ENCODE measurements around the gene PIH1D1.

Gene PIH1D1

DNA sequence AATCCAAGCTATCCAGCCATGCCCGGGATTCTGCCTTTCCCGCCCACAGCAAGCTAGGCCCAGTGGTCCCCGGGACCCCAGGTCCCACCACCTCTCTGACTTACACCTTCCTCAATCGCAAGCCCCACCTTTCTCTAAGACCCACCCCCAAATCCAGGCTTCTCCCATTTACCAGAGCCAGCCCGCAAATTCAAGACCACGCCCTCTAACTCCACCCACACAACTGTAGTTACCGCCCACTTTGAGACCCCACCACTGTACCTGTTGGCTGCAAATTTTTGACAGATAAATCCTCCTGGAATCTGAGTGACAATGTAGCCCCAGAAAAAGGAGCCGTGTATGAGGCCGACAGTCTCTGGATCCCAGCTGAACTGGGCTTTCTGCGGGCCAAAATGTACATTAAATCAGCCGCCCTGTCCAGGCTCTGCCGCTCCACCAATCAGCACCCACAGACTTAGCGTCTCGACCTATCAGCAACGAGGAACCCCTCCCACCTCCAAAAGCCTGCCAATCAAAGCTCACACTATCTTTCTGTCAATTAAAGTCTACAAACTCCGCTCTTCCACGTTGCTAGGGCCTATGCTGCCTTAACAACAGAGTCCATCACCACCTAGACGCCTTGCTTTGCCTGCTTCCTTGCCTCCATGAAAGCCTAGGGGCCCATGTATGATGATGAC is 16.6 kb downstream of the PIH1D1 start:
- no peak for DNase-seq (ENCODE audit: low read depth)

DNA sequence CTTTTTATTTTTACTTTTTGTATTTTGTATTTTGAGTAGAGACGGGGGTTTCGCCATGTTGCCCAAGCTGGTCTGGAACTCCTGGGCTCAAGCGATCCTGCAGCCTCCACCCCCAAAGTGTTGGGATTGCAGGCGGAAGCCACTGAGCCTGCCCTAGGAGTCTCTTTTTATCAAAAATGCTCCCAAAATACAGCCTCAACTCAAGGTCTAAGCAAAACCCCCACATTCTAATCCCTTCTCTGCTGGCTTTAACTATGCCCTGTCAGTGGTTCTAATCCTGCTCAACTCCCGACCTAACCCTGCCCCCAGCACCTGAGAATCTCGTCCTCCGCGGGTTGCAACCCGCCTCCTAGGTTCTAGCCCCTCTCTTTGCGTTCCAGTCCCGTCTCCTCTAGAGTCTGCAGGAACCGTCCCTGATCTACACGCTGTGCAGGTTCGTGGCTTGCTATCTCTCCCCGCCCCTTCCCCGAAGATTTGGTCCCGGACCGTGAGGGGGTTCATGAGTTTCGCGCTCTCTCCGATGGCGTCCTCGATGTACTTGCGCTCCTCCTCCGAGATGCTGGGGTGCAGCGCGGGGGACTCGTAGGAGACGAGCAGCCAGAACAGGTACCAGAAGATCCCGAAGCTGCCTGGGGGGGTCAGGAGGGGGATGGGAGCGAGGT is 18.2 kb downstream of the PIH1D1 start:
- no peak for DNase-seq (ENCODE audit: low read depth)

DNA sequence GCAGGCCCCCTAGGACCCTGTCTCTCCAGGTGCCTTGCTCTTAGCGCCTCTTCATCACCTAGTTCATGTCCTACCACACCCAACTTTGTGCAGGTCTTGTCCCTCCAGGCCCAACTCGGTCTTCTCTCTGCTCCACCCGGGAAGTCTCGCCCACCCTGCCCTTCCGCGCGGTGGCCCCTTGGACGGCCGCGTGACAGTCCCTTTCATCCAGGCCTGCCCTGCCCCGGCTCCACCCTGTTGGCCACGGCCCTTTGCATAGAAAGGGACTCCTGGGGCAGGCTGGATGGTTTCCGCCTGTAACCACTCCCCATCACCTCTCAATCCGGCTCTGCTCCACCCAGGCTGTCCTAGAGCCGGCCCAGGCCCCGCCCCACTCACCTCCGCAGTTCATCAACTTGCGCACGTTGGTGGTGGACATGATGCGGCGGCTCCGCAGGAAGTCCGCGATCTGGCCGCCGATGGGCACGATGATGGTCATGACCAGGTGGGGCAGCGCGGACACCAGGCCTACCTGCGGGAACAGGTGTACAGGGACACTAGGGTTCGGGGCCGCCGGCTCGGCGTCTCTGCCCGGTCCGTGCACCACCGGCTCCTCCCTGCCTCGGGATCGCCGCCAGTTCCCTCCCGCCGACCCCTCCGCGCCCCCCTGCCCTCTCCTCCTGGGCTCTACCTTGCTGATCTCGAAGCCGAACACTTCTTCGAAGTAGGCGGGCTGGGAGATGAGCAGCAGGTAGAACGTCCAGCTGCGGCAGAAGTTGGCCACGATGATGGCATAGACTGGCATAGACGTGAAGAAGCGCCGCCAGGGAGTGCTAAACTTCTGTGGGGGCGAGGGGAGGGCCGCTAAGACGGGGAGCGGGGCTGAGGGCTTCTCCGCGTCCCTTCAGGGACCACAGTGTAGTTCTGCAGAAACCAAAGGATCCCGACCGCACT is 19.2 kb downstream of the PIH1D1 start:
- no peak for DNase-seq (ENCODE audit: low read depth)

DNA sequence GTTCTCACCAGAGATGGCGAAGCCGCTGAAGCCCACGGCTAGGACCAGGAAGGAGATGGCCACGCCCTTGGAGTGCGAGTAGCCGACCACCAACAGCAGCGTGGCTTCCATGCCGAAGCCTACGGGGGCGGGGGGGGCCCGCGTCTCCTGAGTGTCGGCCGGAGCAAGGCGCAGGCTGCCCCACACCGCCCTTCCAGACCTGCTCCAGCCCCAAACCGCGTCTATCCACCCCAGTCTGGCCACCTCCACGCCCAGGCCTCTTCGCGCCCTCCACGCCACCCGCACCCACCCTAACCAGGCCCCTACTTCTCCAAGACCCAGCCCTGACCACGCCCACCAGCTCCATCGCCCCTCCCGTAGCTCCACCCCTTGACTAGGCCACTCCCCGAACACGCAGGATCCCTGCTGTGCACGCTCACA is 20.3 kb downstream of the PIH1D1 start:
- DNase-seq (ENCODE audit: low read depth), result no peak

DNA sequence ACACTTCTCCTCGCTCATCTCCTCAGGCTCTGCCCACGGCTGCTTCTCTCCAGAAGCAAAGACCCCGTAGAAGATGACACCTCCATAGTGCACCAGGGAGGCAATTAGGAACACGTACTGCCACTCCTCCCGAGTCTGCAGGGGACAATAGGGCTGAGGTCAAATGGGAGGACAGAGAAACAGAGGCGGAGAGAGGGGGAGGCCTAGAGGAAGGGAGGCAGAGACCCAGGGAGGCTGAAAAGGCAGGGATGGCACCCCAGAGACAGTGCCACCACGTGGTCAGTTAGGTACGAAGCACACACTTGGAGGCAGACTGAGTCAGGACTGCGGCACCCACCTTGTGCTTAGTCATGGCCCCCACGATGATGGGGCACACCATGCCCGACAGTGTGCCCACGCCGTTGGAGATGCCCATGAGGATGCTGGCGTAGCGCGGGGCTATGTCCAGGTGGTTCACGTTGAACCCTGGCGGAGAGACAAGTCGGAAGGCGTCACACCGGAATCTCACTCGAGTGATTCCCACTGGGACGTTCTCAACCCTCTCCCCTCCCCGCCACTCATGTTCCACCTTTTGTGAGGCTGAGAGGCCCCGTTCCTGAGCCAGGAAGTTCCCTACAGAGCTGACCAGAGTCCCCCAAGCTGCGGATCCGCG is 20.8 kb downstream of the PIH1D1 start:
- DNase-seq (ENCODE audit: low read depth), result no peak

DNA sequence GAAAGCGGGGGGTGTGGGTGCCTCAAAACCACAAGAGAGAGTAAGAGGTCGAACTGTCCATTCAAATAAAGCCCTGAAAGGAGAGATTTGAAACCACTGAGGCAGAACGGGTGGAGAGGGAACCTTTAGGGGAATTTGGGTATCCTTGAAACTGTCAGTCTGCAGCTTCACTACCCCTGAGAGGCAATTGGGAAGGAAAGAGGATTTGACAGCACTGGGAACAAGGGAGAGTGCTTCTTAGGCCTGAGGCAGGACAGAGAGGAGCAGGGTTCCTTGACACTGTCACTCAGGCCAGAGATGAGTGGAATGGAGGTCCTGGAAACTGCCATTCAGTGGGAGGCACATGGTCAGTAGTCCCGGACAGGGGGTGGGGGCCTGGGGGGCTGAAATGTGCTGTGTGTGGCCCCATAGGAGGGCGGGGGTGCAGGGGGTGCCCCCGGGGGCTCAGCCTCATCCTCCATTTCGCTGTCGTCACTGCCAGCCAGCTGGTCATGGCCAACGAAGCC is 21.4 kb downstream of the PIH1D1 start:
- DNase-seq (ENCODE audit: low read depth), result no peak

DNA sequence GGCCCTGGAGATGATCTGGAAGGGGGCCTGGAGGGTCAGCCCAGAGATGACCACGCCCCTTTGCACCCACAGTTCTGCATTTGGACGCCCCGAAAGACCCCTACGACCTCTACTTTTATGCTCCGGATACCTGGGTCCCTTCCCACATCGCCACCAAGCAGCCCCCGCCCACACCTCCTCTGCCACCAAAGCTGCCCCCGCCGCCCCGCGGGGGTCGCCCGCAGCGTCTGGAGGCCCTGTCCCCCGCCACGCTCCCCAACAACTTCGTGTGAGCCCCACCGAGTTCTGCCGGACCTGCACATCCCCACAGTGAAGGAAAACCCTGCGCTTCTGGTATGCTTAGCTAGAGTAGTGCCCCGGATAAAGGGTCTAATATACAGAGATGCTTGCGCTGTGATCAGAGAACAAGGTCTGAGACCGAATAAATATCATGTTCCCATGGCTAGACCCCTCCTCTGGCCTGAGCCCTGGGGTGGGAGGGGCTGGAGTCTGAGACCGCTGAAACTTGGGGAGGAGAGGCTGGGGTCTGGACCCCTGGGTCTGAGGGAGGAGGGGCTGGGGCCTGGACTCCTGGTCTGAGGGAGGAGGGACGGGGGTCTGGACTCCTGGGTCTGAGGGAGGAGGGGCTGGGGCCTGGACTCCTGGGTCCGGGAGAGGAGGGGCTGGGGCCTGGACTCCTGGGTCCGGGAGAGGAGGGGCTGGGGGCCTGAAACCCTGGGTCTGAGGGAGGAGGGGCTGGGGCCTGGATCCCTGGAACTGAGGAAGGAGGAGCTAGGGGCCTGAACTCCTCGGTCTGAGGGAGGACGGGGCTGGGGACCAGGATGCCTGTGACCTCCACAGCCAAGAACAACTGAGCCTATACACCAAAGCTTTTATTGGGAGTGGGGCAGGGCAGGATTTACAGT is 22.8 kb downstream of the PIH1D1 start:
- DNase-seq (ENCODE audit: low read depth), result no peak

DNA sequence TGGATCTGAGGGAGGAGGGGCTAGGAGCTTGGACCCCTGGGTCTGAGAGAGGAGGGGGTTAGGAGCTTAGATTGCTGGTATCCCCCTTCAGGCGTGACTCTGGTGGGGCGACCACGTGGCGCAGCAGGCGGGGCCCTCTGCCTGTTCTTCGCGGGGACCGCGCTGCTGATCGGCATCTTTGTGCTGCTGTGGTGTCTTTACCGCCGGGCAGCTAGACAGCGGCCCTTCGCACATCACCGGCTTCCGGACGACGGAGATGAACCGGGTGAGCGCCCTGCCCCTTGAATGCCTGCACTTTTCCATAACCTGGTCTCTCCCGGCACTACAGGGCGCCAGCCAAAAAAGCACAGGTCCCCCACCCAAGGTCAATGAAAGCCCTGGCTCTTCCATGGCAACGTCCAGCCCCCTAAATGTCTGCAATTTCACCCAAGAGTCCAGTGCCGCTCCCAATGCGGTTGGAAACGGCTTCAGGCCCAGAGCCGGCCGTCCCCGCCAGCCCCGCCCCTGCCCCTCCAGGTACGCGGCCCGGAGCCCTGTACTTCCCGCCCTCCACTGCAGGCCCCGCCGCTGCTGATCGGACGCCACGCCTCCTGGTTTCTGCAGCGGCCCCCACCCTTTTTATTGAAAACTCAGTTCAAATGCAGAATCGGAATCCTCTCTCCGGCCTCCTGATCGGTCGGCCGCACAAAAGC is 23.6 kb downstream of the PIH1D1 start:
- no peak for DNase-seq (ENCODE audit: low read depth)

DNA sequence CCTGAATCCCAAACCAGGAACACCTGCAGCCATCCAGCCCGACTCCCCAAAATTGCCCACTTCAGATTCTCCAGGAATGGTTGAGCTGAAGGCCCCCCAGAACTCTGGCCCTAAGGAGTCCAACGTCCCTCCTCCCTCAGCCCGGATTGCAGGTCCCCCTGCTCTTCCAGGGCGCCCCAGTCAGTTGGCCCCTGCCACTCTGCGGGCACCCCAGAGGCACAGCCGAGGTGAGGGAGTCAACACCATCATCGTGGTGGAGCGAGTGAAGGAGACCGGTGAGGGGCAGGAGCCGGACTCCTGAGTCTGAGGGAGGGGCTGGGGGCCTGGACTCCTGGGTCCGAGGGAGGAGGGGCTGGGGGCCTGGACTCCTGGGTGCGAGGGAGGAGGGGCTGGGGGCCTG is 24.3 kb downstream of the PIH1D1 start:
- no peak for DNase-seq (ENCODE audit: low read depth)

DNA sequence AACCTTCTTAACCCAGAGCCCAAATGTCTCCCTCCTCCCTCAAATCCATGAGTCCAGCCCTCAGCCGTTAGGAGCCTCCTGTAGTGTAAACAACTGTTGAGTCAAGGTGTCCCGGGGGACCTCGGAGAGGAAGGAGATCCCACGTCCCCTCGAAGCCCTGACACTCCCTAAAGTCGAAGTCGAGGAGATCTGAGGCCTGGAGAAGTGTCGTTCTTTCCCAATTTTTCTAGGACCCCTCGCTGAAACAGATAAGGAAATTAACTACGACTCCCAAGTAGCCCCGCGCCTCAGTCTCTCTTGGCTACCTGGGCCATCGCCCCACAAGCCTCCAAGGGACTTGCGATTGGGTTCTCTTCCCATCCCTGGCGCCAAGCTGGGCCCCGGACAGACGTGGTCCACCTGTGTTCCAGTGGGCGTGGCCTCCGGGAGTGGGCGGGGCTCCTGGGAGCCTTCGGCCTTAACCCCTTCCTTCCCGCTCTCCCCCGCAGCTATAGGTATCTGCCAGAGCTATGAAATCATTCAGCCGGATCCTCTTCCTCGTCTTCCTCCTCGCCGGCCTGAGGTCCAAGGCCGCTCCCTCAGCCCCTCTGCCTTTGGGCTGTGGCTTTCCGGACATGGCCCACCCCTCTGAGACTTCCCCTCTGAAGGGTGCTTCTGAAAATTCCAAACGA is 25.6 kb downstream of the PIH1D1 start:
- DNase-seq (ENCODE audit: low read depth), result no peak

DNA sequence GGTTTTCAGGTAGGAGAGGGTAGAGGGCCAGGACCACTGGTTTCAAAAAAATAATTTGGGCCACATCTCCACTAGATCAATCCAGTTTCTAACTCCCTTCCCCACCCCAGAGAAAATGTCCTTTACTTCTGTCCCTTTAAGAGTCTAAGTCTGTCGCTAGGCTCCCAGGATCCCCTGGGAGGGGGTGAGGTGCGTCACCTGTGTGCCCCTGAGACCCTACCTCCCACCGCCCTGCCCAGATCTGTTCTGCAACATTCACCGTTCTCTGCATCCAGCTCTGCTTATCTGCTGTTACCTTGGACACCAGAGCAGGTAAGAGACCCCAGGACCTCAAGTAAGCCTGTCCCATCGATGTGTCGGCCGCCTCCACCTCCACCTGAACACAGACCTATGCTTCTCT is 26.4 kb downstream of the PIH1D1 start, which contains the start of gene GFY:
Gene GFY, plus strand, starts transcription at position 211 of the 400 bp plus-strand sequence. CDS start 1,043 bp downstream, outside the sequence.
- no peak for DNase-seq (ENCODE audit: low read depth)

DNA sequence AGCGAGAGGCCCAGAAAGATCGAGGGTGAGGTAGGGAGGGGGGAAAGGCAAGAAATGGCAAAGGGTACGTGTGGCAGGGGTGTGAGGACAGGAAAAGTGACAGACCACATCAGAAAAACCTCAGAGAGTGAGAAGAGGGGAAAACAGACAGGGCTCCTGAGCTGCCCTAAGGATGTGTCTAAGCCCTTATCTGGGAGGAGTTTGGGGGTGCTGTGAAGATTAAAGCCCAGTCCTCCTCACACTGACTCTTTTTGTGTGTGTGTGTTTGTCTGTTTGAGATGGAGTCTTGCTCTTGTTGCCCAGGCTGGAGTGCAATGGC is 27.7 kb downstream of the PIH1D1 start:
- no peak for DNase-seq (ENCODE audit: low read depth)

DNA sequence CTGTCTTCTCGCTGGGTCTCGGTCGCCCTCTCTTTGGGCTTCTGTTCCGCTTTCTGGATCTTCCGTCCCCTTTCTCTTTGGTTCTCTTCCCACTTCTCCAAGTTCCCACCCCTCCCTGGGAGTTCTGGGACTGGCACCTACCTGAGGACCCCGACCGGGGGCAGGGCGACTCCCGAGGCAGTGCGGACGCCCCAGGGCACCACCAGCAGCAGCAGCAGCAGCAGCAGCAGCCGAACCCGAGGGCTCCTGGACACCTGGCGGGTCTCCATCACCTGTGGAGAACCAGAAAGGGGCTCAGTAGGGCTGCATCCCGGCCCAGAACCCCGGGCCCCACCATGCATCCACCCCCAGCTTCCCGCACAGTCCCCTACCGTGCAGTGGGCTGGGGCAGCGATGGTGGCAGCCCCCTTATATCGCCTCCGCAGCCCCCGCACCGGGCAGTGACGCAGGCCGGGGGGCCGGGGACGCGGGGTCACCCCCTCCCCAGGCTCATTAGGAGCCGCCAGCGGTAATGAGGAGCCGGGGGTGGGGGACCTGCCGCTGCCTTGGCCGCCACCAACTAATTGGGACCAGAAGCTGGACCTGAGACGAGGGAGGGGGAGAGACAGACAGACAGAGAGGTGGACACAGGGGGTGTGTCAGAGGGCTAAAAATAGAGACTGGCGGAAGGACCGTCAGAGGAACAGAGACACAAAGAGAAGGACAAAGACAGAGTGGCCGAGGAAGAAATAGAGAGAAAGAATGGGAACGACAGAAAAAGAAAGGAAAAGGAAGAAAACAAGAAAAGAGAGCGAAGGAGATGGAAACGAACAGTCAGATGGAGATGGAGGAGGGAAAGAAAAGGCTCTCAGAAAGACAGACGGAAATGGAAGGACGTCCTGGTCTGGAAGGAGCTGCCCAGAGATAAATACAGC is 28.3 kb downstream of the PIH1D1 start, which contains the start of gene PTH2:
Gene PTH2, minus strand, starts transcription at position 371 of the 914 bp plus-strand sequence. Its CDS starts 102 bp downstream, at position 269.
- DNase-seq (ENCODE audit: low read depth), result no peak

DNA sequence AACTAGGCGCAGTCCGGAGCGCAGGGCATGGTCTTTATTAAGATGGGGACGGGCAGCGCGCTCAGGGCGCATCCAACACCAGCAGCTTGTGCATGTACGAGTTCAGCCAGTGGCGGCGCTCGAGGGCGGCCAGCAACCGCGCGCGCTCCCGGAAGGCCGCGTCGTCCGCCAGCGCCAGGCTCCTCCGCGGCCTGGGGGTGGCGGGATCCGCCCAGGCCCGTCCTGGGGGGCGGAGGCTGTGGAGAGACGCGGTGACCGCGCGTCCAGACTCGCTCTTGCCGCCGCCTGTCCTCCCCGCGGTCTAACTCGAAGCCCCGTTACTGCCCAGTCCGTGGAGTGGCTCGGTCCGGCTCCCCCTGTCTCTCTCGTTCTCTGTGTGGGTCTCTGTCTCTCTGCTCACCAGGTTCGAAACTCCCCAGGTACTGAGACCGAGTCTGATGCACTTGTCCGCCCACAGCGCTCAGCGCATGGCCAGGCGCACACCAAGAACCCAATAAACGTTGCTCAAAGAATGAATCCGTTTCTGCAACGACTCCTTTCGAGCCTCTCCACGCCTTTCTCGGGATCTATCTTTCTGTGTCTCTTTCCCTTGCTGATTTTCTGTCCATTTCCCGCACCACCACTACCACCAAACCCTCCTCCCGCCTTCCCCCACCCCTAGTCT is 29.1 kb downstream of the PIH1D1 start:
- DNase-seq (ENCODE audit: low read depth), result no peak

DNA sequence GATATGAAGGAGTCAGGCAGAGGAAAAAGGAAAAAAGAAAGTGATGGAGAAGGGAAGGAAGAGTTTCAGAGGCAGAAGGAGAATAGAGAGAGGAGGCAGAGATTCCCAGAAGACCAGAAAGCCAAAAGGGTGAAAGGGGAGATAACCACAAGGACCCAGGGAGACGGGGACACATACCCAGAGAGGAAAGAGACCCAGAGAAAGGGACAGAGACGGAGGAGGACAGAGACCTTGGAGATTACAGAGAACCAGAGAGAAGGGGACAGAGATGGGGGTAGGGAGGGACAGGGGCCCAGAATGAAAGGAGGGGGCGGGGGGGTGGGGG is 29.8 kb downstream of the PIH1D1 start:
- no peak for DNase-seq (ENCODE audit: low read depth)

DNA sequence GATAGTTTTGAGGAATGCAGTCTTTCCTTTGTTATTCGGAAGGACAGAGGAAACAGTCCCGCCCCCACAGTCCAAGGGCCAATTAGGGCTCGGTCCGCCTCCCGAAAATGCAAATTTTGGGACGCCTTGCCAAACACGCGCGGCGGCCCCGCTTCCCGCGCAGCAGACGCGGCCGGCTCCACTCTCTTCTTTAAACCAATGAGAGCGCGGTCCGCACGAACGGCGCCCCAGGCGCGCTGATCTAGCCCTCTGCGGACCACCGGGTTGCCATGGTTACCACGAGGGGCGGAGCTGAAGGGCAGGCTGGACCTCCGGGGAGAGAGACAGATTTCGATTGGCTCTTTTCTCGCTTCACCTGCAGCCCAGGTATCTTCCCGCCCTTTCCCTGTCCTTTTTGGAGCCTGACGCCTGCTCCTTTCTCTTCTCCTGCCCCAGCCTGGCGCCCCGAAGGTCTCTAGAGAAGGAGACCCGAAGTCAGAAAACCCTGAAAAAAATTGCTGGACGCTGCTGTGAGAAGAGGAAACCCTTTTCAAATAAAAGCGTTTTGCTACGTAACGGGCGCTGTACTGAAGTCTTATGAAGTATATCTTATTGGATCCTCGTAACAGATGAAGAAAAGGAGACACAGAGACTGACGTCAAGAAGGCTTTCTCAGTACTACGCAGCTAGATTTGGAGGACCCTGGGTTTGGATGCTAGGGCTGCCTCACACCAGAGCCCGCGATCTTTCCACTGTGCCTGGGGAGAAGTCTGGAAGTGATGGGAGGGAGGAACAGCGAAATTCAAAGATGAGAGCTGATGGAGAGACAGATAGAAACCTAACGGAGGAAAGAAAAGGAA is 30.4 kb downstream of the PIH1D1 start:
- no peak for DNase-seq (ENCODE audit: low read depth)

DNA sequence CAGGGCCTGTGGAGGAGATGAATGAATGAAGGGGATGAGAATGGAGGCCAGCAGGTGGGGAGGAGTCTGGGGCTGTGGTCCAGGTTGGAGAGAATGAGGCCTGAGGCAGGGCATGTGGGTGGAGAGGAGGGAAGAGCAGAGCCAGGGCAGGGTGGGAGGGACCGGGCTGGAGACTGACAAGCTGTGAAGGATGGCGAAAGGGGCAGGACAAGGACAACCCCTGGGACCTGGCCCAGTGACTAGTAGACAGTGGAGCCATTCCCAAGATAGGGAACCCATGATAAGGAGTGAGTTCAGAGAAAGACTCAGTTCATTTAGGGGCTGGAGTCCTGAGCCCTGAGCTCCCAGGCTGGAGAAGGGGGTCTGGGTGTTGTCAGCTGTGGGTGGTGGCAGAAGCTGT is 31.4 kb downstream of the PIH1D1 start:
- no peak for DNase-seq (ENCODE audit: low read depth)
